Middle frontal gyrus (tissue), 1 donor: ENCODE measurements around the gene PLEKHA1.

Experiments
- DNase-seq: peaks from one replicate; pipeline ENCODE4 v3.0.0-alpha.2; 2015; ENCODE audit warnings: low spot score; ENCODE audit errors: extremely low spot score

The PLEKHA1 gene

DNA sequence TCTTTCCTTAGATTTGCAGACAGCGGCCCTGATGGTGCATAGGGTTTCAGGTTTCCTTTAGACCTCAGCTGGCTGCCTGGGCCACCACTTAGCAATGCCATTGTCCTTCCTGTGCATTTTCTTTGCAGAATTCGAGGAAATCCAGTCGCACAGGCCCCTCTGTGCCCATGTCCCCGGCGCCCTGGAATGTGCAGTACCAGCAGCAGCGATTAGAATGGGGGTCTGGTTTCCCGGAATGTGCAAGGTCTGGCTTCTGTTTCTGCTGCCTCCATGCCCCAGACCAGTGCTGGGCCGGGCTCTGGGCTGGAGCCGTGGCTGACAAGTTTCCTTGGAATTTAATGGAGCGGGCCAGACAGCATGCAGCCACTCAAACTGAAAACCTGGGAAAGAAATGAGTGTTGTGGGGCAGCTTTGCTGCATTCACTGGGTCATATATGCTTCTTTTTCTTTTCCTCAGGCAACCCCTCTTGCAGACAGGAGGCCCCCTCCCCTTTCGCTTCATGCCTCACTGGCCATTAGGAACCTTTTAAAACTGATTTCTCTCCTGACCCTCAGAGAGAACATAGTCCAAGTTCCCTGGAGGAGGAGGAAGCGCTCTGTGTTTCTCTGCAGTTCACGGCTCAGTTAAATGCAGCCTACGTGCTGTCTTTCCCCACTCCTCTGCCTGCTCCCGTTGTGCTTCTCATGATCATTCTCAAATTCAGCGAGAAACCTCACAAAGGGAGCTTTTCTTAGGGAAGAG, 101.3 kb downstream of the PLEKHA1 start:
- no peak for DNase-seq

DNA sequence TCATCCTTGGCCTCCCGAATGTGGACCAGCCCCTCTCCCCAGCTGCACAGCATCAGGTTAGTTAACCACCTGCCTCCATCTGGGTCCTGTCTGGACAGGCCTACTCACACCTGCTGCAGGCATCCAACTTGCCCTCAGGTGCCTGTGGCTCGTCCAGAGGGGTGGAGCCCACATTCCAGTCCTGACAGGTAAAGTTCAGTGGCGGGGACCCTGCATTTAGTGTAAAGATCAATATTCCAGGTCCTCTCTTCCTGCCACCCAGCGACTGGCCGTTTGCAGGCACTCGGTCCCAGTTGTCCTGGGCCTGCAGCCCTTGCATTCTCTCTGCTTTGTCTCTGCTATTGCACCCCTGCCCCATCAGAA, 101.8 kb downstream of the PLEKHA1 start:
- no peak for DNase-seq

DNA sequence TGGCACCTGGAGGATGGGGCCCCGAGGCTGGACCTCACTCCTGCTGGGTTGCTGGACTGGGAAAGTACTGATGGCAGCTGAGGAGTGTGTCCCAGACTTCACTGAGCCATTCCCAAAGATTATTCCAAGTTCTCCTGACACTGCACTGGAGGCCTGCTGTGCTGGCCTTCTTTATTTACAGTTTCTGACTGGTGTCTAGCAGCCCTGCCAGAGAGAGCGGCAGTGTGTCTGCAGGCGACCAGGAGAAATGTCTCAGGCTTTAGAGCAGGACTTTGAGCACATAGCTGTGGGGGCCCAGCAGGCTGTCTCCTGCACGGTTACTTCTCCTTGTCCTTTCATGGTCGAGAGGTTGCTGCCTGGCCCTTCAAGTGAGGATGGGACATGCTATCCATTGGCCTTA, 102.9 kb downstream of the PLEKHA1 start:
- no peak for DNase-seq

DNA sequence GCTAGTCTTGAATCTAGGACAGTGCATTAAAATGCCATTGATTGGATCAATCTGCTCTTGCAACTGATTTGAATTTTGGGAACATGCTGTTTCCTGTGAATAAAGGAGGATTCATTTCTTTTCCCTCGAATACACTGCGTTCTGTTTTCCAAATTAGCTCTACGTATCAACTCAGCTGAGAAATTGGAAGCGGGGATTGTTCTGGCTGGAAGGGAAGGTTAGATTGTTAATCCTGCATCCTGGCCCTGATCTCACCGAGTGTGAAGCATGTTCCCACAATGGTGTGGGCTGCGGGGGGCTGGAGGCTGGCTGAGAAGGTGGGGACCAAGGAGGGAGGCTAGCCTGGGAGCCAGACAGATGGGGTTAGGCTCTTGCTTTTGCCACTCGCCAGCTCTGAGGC, 104.5 kb downstream of the PLEKHA1 start:
- DNase-seq: peak; percentile 58

DNA sequence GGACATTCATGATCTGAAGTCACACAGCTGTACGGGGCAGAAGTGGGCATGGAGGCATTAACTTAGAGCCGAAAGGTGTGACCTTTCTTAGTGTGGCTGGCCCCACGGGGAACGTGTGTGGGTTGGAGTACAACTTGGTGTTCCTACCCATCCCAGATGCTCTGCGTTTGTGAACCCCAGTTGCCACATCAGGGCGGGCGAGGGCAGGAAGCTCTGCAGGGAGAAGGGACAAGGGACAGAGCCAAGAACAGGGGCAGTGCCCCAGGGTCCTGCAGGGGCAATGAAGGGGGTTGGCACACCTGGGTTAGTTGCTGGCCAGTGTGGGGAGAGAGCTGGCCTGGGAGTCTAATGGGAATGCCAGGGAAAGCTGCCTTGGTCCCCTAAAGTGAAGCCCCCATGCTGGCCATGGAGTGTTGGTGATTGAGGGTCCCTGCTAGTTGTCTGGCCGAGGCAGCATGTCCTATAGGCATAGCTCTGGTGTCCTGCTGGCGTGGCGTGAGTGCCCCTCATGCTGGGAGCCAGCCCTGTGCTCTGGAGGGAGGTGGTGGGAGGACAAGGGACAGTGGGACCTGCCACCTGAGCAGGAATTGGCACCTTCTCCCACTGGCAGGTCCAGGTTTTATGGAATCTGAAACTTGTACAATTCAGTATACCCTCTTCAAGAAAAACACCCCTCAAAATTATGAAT, 105.8 kb downstream of the PLEKHA1 start:
- no peak for DNase-seq

DNA sequence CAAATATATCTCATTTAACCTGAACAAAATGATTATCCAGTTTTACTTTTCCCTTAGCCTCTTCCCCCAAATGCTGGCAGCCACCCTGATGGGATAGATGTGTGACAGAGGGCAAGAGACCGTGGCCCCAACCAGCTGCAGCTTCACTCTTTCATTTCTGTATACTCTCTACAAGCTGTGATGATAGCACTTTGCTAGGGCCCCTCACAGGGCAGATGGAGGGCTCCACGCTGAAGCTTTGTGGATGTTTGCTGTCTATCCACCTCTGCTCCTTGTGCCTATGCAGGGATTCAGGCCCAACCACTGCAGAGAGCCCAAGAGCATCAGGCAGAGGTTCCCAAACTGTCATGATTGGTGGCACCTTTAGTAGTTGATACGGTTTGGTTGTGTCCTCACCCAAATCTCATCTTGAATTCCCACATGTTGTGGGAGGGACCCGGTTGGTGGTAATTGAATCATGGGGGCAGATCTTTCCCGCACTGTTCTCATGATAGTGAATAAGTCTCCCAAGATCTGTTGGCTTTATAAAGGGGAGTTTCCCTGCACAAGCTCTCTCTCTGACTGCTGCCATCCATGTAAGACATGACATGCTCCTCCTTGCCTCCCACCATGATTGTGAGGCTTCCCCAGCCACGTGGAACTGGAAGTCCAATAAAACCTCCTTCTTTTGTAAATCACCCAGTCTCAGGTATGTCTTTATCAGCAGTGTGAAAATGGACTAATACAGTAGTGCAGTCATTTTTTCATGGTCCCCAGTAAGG, 107.0 kb downstream of the PLEKHA1 start:
- no peak for DNase-seq
